ENCODE measurements around the gene LINC01488.

DNA sequence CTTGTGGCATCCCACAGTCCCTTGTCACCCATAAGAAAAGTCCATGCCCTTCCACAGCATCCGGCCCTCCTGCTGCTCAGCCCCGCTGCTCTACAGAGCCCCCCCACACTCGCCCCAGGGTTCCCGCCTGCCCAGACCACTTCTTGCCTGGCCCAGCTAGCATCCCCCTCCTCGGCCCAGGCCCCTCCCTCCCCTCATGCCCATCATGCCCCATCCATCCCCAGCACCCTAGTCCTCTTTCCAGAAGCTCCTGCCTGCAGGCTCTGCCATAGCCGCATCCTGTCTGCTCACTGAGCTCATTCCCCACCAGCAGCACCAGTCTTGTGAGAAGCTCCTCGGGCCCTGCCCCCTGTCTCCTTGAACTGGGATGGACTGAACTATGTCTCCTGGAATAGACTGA, 54.4 kb downstream of the LINC01488 start:
- TF ChIP-seq, protein P1, sequence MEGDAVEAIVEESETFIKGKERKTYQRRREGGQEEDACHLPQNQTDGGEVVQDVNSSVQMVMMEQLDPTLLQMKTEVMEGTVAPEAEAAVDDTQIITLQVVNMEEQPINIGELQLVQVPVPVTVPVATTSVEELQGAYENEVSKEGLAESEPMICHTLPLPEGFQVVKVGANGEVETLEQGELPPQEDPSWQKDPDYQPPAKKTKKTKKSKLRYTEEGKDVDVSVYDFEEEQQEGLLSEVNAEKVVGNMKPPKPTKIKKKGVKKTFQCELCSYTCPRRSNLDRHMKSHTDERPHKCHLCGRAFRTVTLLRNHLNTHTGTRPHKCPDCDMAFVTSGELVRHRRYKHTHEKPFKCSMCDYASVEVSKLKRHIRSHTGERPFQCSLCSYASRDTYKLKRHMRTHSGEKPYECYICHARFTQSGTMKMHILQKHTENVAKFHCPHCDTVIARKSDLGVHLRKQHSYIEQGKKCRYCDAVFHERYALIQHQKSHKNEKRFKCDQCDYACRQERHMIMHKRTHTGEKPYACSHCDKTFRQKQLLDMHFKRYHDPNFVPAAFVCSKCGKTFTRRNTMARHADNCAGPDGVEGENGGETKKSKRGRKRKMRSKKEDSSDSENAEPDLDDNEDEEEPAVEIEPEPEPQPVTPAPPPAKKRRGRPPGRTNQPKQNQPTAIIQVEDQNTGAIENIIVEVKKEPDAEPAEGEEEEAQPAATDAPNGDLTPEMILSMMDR (IDR thresholded peaks at IDR 0.05; ENCODE audit: insufficient read depth, low read depth, low read length), result no peak
- no peak for TF ChIP-seq EZH2 (IDR thresholded peaks at IDR 0.05; ENCODE audit: insufficient read depth, low read length)
